Vagina (tissue), 2 donors: ENCODE measurements around the gene PRCC.

Experiments used
- CTCF ChIP-seq, 3 experiments: fragments of 450-650 bp in 2 of 3; fragments of 200-600 bp in 1 of 3; sonication (generic) in 1 of 3; IDR thresholded peaks; one replicate each; pipeline ENCODE4 v1.5.1; 2017 to 2019; ENCODE audit warnings: antibody characterized with exemption in 3 of 3, mild to moderate bottlenecking in 2 of 3, moderate library complexity in 2 of 3
- POLR2A ChIP-seq, 2 donors: fragments of 450-650 bp; IDR thresholded peaks; one replicate each; pipeline ENCODE4 v1.6.1; 2017; ENCODE audit warnings: antibody characterized with exemption in 2 of 2, mild to moderate bottlenecking in 2 of 2, moderate library complexity in 2 of 2
- POLR2AphosphoS5 ChIP-seq, 2 donors: sonication (generic); formaldehyde crosslinking; IDR thresholded peaks; one replicate each; pipeline ENCODE4 v1.9.0; 2017; ENCODE audit warnings: antibody characterized with exemption in 2 of 2, mild to moderate bottlenecking in 2 of 2, low read depth in 1 of 2; ENCODE audit not compliant: insufficient read depth in 1 of 2

- TF ChIP-seq CTCF (IDR thresholded peaks at IDR 0.05) (no peak), POLR2A (IDR thresholded peaks at IDR 0.05) (no peak), POLR2AphosphoS5 (IDR thresholded peaks at IDR 0.05; ENCODE audit: insufficient read depth in 1 of 2, low read depth in 1 of 2) (no peak)
Measured at GRCh38 chr1:156815961-156816422, 48.7 kb downstream of the PRCC start.
